Measurements from ENCODE around the gene HCFC2. TPM values are rescaled to one million over a fixed set of nuclear protein-coding genes. Genes with fewer than 3 reads are reported as not detected.

Gene HCFC2
- polyA plus RNA-seq, 1 donor (not counting 4 experiments of a cell fraction or from before 2014, with no cell fraction given): 8.3 TPM

DNA sequence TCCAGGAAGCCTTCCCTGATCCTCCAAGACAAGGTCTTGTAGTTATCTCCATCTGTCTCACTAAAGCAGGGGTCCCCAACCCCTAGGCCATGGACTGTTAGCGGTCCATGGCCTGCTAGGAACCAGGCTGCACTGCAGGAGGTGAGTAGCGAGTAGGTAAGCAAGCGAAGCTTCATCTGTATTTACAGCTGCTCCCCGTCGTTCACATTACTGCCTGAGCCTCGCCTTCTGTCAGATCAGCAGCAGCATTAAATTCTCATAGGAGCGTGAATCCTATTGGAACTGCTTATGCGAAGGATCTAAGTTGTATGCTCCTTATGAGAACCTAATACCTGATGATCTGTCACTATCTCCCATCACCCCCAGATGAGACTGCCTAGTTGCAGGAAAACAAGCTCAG, 86.1 kb downstream of the HCFC2 start:
- H3K4me1 ChIP-seq (ENCODE audit: control insufficient read depth, extremely low read depth, insufficient read depth, low read length): no peaks in the 10 kb centered on the region
- H3K9ac ChIP-seq (ENCODE audit: control insufficient read depth, extremely low read depth, insufficient read depth, low read length): no peak overlapping the region
- no peak overlapping the region for H3K27ac ChIP-seq (ENCODE audit: control insufficient read depth, insufficient read depth, low read length)
- TF ChIP-seq, protein P1, sequence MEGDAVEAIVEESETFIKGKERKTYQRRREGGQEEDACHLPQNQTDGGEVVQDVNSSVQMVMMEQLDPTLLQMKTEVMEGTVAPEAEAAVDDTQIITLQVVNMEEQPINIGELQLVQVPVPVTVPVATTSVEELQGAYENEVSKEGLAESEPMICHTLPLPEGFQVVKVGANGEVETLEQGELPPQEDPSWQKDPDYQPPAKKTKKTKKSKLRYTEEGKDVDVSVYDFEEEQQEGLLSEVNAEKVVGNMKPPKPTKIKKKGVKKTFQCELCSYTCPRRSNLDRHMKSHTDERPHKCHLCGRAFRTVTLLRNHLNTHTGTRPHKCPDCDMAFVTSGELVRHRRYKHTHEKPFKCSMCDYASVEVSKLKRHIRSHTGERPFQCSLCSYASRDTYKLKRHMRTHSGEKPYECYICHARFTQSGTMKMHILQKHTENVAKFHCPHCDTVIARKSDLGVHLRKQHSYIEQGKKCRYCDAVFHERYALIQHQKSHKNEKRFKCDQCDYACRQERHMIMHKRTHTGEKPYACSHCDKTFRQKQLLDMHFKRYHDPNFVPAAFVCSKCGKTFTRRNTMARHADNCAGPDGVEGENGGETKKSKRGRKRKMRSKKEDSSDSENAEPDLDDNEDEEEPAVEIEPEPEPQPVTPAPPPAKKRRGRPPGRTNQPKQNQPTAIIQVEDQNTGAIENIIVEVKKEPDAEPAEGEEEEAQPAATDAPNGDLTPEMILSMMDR (optimal IDR thresholded peaks at IDR 0.05 in 1 of 3, IDR thresholded peaks at IDR 0.05 in 1 of 3, conservative IDR thresholded peaks at IDR 0.05 in 1 of 3; ENCODE audit: extremely low read depth in 1 of 3, insufficient read depth in 2 of 3, low read length in 3 of 3): no peak
- no peak for TF ChIP-seq EZH2 (IDR thresholded peaks at IDR 0.05; ENCODE audit: low read length)
- no peaks in the 10 kb centered on the region for H3K79me2 ChIP-seq (ENCODE audit: control insufficient read depth, insufficient read depth, low read length)
- H3K4me3 ChIP-seq (ENCODE audit: control insufficient read depth in 2 of 3, extremely low read depth in 1 of 3, insufficient read depth in 2 of 3, low read depth in 1 of 3, low read length in 3 of 3): no peak overlapping the region
- H2AFZ ChIP-seq (ENCODE audit: control insufficient read depth, low read length): no peak overlapping the region
- no peaks in the 10 kb centered on the region for H3K9me1 ChIP-seq (ENCODE audit: control insufficient read depth, extremely low read depth, insufficient read depth, low read length)
- DNase-seq (ENCODE audit: low read depth, low spot score): no peak
- no peak for FAIRE-seq
- peaks cover 5% of the 10 kb centered on the region for H3K27me3 ChIP-seq (ENCODE audit: control insufficient read depth, extremely low read depth, insufficient read depth, low read length)
- no peak overlapping the region for H3K4me2 ChIP-seq (ENCODE audit: control insufficient read depth, extremely low read depth, insufficient read depth, low read depth, low read length)
- H3K36me3 ChIP-seq (ENCODE audit: control insufficient read depth in 2 of 2, extremely low read depth in 1 of 2, insufficient read depth in 2 of 2, low read length in 2 of 2): no peaks in the 10 kb centered on the region
- H4K20me1 ChIP-seq (ENCODE audit: control insufficient read depth, extremely low read depth, insufficient read depth, low read length): no peaks in the 10 kb centered on the region
- no peaks in the 10 kb centered on the region for H3K9me3 ChIP-seq (ENCODE audit: control insufficient read depth, low read depth, low read length)
- dilution Hi-C loops (cut with MboI; ENCODE audit: extremely low pct_ligation_motif_present, low sequenced_read_pairs): no loop called here

DNA sequence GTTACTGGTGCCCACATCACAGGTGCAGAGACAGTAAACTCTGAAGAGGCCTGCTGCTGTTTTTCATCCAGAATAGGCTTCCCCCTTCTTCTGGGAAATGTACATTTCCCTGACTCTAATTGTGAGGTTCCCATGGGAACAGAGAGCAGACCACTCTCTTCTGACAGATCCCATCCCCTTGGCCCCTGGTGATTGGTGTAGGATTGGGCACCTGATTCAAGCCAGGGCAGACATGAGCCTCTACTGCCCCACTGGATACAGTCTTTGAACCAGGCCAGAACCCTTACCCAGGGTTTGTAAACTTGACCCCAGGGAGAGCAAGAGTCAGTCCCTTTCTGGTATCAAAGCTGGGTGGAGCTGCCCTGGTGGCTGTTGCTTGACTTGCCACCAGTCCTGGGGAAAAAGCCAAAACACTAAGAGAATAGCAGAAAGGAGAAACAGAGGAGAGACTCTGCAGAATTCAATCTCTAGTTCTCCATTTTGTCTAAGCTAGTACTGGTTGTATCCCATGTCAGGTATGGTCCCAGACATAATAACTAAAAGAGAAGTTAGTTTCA, 88.4 kb downstream of the HCFC2 start:
- Histone ChIP-seq H3K4me3 (ENCODE audit: control insufficient read depth in 2 of 3, extremely low read depth in 1 of 3, insufficient read depth in 2 of 3, low read depth in 1 of 3, low read length in 3 of 3) (no peak overlapping the region), H4K20me1 (ENCODE audit: control insufficient read depth, extremely low read depth, insufficient read depth, low read length) (no peaks in the 10 kb centered on the region), H3K9ac (ENCODE audit: control insufficient read depth, extremely low read depth, insufficient read depth, low read length) (no peak overlapping the region), H3K9me1 (ENCODE audit: control insufficient read depth, extremely low read depth, insufficient read depth, low read length) (no peaks in the 10 kb centered on the region), H3K79me2 (ENCODE audit: control insufficient read depth, insufficient read depth, low read length) (no peaks in the 10 kb centered on the region), H3K4me1 (ENCODE audit: control insufficient read depth, extremely low read depth, insufficient read depth, low read length) (no peaks in the 10 kb centered on the region), H3K27ac (ENCODE audit: control insufficient read depth, insufficient read depth, low read length) (no peak overlapping the region), H3K4me2 (ENCODE audit: control insufficient read depth, extremely low read depth, insufficient read depth, low read depth, low read length) (no peak overlapping the region), H3K27me3 (ENCODE audit: control insufficient read depth, extremely low read depth, insufficient read depth, low read length) (peaks cover 5% of the 10 kb centered on the region), H2AFZ (ENCODE audit: control insufficient read depth, low read length) (no peak overlapping the region), H3K9me3 (ENCODE audit: control insufficient read depth, low read depth, low read length) (no peaks in the 10 kb centered on the region), H3K36me3 (ENCODE audit: control insufficient read depth in 2 of 2, extremely low read depth in 1 of 2, insufficient read depth in 2 of 2, low read length in 2 of 2) (no peaks in the 10 kb centered on the region)
- TF ChIP-seq, protein P1 (optimal IDR thresholded peaks at IDR 0.05 in 1 of 3, IDR thresholded peaks at IDR 0.05 in 1 of 3, conservative IDR thresholded peaks at IDR 0.05 in 1 of 3; ENCODE audit: extremely low read depth in 1 of 3, insufficient read depth in 2 of 3, low read length in 3 of 3): no peak
- TF ChIP-seq EZH2 (IDR thresholded peaks at IDR 0.05; ENCODE audit: low read length): no peak
- DNase-seq (ENCODE audit: low read depth, low spot score) (no peak), FAIRE-seq (no peak)
- dilution Hi-C loops (cut with MboI; ENCODE audit: extremely low pct_ligation_motif_present, low sequenced_read_pairs): no loop called here

Data from keratinocyte (primary cell).